MM.1S (cell line): ENCODE measurements around the gene PCMT1.

Experiments used
- EZH2phosphoT487 ChIP-seq: fragments of 300-600 bp; sonication (generic); IDR thresholded peaks from 2 replicates; pipeline ENCODE4 v1.6.1; 2018; ENCODE audit warnings: antibody characterized with exemption, low read length
- TF ChIP-seq, protein P1 (sequence below): fragments of 300-600 bp; sonication (generic); IDR thresholded peaks from 2 replicates; pipeline ENCODE4 v1.5.1; 2016; ENCODE audit warnings: antibody characterized with exemption, low read length, mixed read lengths

DNA sequence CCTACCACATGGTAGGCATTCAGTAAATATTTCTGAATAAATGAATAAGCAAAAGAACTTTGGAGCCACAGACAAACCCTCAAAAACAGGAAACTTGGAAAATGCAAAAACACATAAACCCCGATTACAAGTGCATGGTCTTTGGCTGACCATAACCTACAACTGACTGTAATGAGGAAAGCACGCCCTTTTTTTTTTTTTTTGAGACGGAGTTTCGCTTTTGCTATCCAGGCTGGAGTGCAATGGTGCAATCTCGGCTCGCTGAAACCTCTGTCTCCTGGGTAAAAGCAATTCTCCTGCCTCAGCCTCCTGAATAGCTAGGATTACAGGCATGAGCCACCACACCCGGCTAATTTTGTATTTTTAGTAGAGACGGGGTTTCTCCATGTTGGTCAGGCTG, 19.7 kb upstream of the PCMT1 start:
- TF ChIP-seq, protein P1, sequence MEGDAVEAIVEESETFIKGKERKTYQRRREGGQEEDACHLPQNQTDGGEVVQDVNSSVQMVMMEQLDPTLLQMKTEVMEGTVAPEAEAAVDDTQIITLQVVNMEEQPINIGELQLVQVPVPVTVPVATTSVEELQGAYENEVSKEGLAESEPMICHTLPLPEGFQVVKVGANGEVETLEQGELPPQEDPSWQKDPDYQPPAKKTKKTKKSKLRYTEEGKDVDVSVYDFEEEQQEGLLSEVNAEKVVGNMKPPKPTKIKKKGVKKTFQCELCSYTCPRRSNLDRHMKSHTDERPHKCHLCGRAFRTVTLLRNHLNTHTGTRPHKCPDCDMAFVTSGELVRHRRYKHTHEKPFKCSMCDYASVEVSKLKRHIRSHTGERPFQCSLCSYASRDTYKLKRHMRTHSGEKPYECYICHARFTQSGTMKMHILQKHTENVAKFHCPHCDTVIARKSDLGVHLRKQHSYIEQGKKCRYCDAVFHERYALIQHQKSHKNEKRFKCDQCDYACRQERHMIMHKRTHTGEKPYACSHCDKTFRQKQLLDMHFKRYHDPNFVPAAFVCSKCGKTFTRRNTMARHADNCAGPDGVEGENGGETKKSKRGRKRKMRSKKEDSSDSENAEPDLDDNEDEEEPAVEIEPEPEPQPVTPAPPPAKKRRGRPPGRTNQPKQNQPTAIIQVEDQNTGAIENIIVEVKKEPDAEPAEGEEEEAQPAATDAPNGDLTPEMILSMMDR: no peak
- TF ChIP-seq EZH2phosphoT487: no peak
